ENCODE measurements around the gene SPON2.
A peak's percentile ranks its signal among the peaks of the same experiment; 100 is the strongest.

Gene SPON2

DNA sequence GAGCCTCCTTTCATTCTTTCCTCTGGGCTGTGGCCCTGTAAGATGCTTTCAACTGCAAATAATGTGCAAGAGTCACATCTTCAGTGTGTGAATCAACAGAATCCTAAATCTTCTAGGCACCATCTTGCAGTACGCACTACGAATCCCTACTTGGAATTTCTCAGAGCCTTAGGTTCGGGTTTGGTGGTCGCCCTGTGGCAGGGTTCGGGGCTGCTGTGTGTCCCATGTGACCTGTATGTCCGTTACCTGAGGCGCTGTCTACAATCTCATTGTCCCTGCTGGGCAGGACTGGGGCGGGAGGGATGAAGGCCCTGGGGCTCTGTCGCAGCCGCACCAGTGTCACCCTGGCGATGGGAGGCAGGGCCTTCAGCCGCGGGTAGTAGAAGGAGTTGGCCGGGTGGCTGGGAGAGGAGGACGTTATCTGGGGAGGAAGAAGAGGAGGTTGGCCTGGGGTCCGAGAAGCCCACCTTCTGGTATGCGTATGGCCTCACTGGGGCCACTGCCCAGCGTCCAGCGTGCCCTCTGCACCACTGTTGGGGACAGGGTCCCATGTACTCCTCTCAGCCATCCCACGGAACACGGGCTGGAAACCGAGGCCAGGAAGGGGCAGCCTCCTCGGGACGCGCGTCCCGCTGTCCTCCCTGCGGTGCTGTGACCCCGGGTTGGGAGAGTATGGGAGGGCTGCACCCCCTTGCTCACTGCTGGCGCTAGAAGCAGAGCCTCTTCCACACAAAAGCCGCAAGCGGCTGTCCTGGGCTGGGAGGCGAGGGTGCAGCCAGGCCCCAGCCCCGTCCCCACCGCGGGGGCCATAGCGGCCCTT is 2.0 kb downstream of the SPON2 start:
- DNase-seq, result no peak

DNA sequence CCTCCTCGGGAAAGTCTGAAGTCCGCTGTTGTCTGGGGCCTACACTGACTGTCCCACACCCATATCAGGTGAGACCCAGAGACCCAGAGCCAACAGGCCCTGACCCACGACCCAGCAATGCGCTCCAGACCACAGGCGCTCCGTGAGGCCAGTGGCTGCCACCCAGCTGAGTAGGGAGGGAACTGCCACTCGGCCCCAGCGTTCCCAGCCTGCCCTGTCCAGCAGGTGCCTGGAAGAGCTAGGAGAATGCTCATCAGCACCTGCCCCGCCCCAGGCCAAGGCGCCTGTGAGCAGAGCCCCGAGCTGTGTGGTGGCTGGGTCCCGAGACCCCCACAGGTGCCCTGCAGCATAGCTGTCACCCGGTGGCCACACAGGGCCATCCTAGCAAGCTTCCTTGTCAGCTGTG is 2.7 kb downstream of the SPON2 start:
- DNase-seq, result no peak

DNA sequence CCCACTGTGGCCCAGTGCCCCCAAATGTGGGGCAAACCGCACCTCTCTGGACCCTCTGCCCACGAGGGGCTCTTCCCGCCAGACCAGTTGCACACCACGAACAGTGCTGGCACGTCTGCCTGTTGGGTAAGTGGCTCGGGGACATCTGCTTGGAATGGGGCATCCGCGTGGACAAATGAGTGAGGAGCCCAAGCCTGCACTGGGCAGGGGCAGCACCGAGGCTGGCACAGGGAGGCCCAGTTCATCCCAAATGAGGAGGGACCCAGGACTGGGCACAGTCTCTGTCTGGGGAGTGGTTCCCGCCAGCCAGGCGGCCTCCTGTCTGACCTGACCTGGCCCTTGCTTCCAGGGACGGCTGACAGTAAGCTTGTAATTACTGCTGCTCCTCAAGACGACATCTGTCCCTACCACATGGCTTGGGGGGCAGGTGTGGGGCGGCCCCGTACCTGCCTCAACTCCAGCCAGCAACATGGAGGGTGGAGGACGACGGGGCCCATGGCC is 3.2 kb downstream of the SPON2 start:
- no peak for DNase-seq

DNA sequence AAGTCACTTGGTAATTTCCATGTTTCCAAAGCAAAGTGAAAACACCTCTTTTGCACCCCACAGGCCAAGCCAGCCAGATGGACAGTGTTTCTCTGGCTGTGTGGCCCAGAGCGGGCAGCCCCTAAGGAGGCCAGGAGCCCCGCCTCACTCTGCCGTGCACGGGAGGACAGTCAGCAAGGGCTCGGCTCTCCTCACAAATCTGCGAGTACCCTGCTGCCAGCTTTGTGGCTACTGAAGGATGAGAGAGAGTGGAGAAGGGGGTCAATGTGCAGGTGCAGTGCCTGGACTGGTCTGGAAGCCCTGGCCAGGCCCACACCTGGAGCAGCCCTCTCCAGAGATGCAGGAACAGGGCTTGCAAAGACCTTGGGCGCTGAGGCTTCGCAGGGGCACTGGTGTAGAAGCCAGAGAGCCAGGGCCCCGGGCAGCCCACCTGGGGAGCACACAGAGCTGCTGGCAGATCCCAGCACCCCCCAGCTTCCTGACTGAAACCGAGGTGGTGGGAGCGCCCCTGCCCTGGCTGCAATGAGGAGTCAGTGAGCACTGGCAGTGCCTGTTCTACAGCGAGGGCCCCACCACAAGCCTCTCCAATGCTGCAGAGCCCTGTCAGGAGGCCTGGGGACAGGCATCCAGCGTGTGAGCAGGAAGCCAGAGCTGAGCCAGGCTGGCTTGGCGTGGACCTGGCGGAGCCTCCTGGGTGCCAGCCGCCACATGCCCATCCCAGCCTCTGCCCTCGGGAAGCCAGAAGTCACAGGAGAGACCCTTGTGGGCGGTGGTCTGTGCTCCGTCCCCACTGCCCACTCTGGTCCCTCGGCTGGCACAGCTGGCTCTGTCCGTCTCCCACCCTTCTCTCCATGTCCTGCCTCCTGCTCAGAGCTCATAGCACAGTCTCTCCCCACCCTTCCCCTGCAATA is 3.9 kb downstream of the SPON2 start:
- DNase-seq, result no peak

DNA sequence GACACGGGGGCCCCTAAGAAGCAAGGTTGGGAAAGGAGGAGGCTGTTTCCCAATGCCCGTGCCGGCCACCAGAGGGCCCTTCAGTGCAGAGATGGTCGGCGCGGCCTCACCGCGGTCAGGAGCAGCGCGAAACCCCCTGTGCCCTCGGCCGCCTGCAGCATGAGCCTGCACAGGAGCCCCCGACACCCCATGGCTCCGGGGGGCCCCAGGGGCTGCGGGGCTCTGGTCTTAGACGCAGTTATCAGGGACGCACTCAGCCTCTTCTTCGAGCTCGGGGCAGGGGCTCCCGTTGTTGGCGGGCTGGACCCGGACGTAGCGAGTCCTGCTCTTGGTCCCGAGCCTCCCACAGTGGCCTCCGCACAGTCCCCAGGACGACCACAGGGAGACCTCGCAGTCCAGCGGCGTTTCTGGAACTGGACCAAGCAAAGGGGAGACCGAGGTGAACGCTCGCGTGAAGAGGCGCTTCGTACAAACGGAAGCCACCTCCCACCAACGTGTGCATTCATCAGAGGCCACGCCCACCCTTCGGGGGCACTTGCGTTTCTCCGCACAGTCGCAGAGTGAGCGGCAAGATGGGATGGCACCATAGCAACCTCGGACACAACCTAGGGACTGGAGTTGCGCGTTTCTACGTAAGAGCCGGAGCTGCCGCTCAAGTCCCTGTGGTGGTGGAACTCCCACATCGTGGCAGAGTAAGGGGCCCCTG is 5.0 kb downstream of the SPON2 start:
- DNase-seq, result peak; percentile 93

DNA sequence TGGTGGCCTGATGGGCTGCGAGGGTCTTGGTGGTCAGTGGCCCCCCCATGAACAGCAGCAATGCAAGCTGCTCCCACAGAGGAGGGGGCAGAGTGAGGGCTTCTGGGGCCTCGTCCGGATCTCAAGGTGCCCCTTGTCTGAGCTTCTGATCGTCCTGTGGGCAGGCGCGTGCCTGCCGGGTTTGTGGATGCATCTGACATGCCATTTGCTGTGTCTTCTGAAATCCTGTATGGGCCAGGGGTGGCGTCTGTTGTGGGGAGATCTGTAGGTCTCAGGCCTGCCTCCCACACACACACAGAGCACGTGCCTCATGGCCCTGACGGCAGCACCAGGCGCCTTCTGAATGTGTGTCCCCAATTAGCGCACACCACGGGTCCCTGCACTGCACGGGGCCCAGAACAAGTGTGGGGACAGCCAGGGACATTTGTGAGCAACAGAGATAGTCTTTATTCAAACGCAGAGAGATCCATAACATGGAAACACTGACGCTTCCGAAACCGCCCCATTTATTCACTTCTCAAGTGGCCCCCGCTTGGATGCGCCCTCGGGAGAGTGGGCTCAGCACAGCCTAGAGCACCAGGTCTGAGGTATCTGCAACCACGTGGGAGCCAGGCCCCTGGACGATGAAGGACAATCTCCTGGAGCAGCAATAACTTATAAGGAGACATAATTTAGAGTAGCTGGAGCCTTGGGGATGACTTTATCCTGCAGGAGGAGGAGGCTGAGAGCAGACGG is 5.7 kb downstream of the SPON2 start:
- DNase-seq, result no peak

DNA sequence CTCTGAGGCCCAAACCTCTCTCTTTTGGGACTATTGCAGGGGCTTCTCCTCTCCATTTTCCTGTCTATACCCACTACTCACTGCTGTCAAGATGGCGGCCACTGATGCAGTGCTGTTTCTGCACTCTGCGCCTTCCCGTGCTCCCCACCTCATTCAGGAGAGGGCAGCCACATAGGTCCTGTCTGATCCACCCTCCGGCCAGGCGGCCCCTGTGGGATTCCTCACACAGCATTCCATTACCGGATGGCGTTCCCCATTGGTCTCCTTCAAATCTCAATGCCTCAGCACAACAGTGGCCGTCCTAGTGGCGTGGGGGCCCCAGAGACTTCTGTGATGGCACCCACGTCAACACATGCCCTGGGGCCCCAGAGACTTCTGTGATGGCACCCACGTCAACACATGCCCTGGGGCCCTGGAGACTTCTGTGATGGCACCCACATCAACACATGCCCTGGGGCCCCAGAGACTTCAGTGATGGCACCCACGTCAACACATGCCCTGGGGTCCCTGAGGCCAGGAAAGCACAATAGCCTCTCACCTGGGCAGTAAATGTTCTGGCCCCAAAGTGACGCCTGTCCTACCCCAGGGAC is 7.3 kb downstream of the SPON2 start:
- no peak for DNase-seq

DNA sequence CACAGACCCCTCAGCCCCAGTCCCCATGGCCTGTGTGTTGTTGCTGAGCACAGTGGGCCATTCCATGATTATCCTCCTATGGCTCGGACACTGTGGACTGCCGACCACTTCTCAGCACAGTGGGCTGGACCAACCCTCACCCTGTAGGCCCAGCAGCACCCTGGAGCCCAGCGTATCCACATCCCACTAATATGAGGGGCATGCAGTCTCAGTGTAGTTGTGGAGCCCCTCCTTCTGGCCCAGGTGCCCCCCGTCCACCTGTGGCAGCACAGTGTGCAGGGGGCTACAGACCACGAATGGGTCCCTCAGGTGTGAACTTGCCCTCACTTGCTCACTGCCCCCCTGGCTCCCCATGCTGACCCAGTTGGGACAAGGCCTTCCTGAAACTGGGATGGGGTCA is 7.9 kb downstream of the SPON2 start:
- no peak for DNase-seq

DNA sequence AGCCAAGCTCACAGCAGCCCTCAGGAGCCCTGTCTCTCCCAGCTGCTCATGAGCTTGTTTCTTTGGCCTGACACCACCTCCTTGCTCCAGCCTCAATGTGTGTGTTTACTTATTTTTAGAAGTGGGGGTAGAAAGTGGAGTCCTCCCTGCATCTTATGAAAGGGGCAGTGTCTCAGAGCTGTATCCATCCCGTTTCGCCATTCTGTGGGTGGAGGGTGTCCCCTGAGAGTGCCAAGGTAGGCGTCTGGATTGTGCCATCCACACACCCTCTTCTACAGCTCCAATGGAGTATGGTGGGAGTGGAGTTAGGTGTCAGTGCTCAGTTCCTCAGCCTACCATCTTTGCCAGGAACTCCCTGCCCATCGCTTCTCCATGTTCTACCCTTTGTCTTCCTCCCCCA is 8.3 kb downstream of the SPON2 start:
- no peak for DNase-seq

DNA sequence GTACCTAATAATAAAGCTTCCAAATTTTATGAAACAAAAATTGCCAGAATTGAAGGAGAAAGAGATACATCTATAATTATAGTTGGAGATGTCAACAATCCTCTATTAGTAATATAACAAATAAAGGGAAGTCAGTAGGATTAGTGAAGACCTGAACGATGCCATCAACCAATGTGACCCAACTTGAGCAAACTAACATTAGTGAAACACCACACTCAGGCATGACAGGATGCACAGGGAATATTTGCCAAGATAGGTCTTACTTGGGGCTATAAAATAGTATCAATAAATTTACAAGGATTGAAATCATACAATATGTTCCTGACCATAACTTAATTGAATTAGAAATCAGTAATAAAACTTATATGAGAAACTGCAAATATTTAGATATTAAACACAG is 12.0 kb downstream of the SPON2 start:
- DNase-seq, result no peak

DNA sequence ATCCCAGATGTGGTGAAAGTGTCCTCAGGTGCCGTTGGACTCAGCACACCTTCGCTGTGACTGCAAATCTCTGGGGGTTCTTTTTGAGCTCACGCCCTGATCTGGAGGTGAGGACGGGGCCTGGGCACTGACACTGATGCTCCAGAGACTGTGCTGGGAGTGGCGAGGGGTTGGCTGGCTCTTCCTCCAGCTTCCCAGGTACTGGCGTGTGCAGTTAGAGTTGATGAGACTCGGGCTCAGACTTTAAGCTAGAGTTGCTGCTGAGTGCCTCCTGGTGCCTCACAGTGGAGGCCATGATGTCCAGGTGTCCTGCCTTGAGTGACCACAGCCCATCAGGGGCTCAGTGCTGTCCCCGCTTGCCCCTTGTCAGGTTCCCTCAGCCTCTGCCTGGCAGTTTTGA is 16.3 kb downstream of the SPON2 start:
- no peak for DNase-seq

DNA sequence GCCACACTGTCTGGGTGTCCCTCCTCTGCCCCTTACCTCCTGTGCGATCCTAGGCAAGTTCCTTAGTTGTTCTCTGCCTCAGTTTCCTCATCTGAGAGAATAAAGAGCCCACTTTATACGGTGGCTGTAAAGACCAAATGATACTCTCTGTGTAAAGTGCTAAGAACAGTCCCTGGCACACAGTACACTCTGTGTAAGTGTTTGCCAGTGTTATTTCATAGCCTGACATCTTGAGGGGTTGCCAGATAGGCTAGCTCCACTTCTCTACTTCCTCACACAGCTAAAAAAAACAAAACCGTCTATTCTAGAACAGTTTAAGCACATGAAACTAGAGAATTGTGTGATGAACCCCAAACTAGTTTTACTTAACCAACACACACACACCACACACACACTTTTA is 17.1 kb downstream of the SPON2 start:
- no peak for DNase-seq

DNA sequence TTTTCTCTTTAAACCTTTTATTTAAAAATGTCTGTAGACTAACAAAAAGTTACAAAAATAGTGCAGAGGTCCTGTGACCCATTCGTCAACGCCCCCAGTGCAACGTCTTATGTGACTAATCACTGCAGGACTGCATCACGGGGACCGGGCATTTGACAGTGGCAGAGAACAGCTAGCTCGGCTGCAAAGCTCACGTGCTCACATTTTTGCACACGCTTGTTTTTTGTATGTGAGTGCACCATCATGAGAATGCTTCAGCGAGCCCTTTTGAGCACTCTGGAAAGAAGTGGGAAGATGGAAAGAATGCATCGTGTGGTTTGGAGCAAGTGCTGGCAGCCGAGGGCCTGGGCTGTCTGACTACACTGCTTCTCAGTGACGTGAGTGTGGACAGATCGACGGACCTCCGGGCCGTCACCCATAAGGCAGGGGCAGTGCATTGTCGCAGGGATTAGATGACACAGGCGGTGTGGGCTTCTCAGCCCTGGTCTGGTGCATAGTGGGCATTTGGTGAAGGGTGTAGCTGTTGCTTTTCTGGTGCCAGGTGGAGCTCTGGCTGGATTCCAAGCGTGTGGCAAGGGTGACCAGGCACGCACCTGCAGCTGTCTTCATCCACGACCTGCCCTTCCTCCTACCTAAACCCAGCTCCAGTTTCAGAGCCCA is 17.7 kb downstream of the SPON2 start:
- DNase-seq, result no peak

DNA sequence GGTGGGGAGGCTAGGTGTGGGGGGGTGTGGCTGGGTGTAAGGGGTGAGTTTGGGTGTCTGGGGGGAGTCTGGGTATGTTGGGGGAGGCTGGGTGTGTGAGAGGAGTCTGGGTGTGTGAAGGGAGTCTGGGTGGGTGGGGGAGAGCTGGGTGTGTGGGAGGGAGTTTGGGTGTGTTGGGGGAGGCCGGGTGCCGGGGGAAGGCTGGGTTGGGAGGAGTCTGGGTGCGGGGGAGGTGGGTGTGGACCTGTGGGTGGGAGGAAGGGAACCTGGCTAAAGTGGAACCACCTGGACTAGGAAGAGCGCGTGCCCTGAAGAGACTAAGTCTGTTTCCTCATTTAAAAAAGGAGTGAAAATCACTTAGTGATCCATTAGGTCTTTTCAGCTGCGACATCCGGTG is 18.3 kb downstream of the SPON2 start:
- DNase-seq, result no peak

DNA sequence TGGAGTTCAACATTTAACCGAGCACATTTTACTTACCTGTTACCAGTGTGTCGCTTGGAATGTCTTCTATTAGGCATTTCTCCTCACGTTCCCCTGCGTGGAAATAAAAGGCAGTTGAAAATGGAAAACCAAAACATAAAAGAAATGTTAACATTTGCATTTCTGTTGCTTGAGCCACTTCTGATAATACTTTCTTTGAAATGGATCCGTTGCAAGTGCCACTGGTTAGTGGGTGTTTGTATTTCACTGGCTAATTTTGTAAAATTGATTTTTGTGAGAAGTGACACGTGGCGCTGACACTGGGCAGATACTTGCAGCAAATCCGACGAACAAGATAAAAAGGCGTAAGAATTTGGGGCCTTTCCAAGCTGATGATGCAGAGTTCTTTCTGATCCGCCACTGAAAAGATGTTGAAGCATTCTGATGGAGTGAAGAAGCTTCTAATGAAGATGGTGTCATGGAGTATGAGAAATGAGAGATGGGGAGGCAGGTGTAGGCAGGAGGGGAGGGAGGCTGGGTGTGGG is 18.8 kb downstream of the SPON2 start:
- DNase-seq, result no peak

DNA sequence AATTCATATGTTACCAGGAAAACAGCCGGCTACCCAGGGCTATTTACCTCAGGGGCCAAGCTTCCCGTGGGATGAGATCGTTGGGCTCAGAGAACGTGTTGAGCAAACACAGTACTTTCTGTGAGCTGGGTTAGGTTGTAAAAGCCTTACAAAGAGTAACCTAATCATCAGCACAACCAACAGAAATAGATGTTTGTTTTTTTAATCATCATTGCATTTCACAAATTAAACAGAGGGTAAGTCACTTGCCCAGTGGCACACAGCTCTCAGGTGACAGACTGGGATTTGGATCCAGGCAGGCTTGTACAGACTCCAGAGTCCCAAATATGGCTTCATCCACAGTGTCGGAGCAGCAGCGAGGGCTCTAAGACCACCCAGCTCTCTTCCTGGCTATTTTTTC is 20.1 kb downstream of the SPON2 start:
- DNase-seq, result no peak

DNA sequence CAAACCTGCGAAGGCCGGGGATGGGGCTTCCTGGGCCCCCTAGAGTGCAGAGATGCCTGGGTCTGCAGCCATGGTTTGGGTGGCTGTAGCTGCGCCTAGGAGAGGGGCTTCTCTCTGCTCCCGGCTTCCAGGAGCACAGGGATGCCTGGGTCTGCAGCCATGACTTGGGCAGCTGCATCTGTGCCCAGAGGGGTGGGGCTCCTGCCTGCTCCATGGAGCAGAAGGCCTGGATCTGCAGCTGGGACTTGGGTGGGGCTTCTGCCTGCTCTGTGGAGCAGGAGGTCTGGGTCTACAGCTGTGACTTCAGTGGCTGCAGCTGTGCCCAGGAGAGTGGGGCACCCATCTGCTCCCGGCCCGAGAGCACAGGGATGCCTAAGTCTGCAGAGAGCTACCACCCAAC is 20.8 kb downstream of the SPON2 start:
- DNase-seq, result no peak

DNA sequence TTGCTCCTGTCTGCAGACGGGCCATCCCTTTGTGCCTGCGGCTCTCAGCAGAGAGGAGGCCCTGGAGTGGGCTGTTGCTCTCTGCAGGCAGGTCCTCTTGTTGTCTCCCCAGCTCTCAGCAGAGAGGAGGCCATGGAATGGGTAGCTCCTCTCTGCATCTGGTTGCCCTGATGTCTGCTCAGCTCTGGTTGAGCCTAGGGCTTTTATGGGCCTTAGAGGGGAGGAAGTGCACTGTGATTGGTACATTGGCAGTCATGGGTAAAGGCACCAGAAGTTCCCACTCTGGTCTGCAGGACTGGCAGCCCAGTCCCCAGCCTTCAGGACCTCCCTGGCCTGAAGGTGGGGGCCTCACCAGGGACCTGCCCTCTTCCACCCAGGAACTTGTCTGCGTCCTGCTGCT is 21.5 kb downstream of the SPON2 start:
- DNase-seq, result no peak

DNA sequence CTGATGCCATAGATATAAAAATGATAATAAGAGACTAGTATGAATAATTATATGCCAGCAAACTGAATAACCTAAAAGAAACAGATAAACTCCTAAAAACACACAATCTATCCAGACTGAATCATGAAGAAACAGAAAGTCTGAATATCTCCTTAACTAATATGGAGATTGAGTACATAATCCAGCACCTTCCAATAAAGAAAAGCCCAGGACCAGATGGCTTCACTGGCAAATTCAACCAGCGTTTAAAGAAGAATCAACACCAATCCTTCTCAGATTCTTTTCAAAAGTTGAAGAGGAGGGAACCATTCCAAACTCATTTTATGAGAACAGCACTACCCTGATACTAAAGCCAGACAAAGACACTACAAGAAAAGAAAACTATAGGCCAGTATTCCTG is 32.5 kb downstream of the SPON2 start:
- DNase-seq, result no peak

DNA sequence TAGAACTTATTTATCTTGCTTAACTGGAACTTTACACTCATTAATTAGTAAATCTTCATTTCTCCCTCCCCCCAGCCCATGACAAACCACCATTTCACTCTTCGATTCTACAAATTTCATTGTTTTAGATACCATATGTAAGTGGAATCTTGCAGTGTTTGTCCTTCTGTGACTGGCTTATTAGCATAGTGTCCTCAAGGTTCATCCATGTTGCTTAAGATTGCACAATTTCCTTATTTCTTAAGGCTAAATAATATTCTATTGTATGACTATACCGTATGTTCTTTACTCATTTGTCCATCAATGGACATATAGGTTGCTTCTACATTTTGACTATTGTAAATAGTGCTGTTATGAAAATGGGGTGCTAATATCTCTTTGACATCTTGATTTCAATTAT is 34.5 kb downstream of the SPON2 start:
- no peak for DNase-seq

DNA sequence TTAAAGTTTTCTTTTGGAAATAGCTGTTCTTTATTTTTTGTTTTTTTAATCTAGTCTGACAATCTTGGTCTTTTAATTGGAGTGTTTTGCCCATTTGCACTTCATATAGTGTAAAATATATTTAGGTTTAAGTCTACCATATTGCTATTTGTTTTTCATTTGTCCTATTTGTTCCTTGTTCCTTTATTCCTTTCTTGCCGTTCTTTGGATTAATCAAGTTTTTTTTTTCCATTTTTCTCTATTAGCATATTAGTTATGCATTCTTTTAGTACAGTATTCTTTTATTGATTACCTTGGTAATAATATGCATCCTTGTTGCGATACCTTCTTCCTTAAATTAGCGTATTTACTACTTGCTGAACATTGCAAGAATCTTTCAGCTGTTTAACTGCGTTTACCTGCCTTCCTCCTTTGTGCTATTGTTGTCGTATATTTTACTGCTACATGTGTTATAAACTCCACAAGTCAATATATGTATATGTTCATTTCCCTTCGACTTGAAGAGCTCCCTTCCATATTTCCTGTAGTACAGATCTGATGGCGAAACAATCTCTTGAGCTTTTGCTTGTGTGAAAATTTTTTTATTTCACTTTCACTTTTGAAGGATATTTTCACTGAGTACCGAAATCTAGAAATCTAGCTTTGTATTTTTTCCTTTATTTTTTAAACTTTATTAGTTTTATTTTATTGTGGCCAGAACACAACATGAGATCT is 35.2 kb downstream of the SPON2 start:
- DNase-seq, result no peak
